ENCODE measurements around the gene TULP4.
"Not testable (repeated sequence)": the region's sequence is repeated elsewhere in the genome, so short reads cannot be mapped to it uniquely, and the experiment has no call there.

GRCh38 chr6:158350731-158351130 lies 38.5 kb downstream of the TULP4 start:
- TF ChIP-seq, protein P1, sequence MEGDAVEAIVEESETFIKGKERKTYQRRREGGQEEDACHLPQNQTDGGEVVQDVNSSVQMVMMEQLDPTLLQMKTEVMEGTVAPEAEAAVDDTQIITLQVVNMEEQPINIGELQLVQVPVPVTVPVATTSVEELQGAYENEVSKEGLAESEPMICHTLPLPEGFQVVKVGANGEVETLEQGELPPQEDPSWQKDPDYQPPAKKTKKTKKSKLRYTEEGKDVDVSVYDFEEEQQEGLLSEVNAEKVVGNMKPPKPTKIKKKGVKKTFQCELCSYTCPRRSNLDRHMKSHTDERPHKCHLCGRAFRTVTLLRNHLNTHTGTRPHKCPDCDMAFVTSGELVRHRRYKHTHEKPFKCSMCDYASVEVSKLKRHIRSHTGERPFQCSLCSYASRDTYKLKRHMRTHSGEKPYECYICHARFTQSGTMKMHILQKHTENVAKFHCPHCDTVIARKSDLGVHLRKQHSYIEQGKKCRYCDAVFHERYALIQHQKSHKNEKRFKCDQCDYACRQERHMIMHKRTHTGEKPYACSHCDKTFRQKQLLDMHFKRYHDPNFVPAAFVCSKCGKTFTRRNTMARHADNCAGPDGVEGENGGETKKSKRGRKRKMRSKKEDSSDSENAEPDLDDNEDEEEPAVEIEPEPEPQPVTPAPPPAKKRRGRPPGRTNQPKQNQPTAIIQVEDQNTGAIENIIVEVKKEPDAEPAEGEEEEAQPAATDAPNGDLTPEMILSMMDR (IDR thresholded peaks at IDR 0.05) = not testable (repeated sequence)
- not testable (repeated sequence) for TF ChIP-seq ZFX (IDR thresholded peaks at IDR 0.05; ENCODE audit: borderline replicate concordance)
